ENCODE measurements around the gene ITPA.

The ITPA gene

DNA sequence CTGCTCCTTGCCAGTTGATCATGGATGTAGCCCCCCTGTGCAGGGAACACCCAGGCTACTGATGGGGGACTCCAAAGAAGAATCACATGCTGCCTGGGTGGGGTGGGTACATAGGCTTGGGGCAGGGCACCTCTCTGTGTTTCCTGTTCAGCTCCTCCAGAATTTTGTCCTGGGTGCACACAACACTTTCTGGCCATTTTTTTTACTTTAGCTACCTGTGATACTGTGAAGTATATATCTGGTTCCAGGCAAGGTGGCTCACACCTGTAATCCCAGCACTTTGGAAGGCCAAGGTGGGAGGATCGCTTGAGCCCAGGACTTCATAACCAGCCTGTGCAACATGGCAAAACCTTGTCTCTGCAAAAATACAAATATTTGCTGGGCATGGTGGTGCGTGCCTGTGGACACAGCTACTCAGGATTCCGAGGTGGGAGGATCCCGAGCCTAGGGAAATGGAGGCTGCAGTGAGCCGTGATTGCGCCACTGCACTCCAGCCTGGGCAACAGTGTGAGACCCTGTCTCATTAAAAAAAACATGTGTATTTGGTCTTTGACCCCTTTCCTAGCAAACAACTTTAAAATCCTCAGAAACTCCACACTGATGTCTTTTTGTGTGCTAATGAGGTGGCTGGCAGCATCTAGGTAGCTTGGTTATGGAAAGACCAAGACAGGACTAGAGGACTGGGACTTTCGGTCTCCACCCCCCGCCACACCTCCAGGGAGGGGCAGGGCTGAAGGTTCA lies 15.6 kb downstream of the ITPA start:
- no peak for DNase-seq (ENCODE audit: low spot score)
- TF ChIP-seq, protein P1, sequence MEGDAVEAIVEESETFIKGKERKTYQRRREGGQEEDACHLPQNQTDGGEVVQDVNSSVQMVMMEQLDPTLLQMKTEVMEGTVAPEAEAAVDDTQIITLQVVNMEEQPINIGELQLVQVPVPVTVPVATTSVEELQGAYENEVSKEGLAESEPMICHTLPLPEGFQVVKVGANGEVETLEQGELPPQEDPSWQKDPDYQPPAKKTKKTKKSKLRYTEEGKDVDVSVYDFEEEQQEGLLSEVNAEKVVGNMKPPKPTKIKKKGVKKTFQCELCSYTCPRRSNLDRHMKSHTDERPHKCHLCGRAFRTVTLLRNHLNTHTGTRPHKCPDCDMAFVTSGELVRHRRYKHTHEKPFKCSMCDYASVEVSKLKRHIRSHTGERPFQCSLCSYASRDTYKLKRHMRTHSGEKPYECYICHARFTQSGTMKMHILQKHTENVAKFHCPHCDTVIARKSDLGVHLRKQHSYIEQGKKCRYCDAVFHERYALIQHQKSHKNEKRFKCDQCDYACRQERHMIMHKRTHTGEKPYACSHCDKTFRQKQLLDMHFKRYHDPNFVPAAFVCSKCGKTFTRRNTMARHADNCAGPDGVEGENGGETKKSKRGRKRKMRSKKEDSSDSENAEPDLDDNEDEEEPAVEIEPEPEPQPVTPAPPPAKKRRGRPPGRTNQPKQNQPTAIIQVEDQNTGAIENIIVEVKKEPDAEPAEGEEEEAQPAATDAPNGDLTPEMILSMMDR (IDR thresholded peaks at IDR 0.05; ENCODE audit: extremely low read depth, insufficient read depth, missing control alignments): no peak
- in situ Hi-C loops (cut with MboI; ENCODE audit: low pct_unique_long_range_greater_than_20kb, low sequenced_read_pairs, unreplicated experiment): no loop called here

DNA sequence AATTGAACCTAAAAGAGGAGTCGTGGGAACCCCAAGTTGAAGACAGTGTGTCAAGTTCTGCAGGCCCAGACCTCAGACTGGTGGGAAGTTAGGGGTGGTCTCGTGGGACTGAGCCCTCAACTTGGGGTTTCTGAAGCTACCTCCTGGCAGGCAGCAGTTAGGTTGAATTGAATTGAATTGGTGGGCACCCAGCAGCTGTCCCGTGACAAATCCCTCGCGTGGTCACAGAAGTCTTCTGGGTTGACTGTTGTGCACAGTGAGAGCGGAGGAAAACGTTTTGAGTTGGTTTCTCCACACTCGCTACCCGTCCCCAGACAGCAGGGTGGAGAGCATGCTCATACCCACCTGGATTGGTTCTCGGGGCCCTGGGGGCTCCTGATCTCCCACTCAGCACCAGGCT lies 16.8 kb downstream of the ITPA start:
- in situ Hi-C loops (cut with MboI; ENCODE audit: low pct_unique_long_range_greater_than_20kb, low sequenced_read_pairs, unreplicated experiment): no loop called here
- TF ChIP-seq, protein P1 (IDR thresholded peaks at IDR 0.05; ENCODE audit: extremely low read depth, insufficient read depth, missing control alignments): no peak
- no peak for DNase-seq (ENCODE audit: low spot score)

DNA sequence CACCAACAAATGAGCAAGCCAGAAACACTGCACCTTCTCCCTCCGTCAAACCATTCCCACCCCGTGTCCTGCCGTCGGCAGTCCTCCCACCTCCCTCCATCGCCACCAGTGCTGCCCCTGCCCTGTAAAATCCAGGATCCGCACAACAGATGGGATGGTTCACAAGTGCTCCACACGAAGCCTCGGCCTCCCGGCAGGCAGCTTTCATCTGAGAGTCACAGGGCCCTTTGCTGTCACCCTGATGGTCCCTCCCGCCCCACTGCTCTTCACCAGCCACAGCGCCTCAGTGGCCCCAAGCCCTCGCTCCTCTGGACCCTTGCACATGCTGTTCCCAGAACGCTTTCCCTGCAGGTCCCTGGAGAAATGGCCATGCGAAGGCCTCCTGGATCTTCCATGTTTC lies 17.6 kb downstream of the ITPA start:
- TF ChIP-seq, protein P1 (IDR thresholded peaks at IDR 0.05; ENCODE audit: extremely low read depth, insufficient read depth, missing control alignments): no peak
- in situ Hi-C loops (cut with MboI; ENCODE audit: low pct_unique_long_range_greater_than_20kb, low sequenced_read_pairs, unreplicated experiment): no loop called here
- DNase-seq (ENCODE audit: low spot score): no peak

DNA sequence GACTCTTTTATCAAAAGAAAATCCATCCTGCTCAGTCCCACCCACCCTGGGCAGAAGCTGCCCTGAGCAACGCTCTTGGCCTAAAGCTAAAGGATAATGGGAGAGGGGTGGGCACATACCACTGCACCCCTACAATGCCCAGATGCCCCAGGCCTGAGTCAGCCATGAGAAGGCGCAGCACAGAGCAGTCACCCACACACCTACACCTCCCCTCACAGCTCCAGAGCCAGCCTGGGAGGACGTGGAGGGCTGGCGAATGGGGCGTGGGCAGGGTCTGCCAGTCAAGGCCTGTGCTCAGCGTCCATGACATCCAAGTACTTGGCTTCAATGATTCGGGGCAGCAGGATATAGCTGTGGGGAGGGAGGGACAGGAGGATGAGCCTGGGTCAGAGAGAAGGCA lies 18.2 kb downstream of the ITPA start:
- no peak for DNase-seq (ENCODE audit: low spot score)
- TF ChIP-seq, protein P1 (IDR thresholded peaks at IDR 0.05; ENCODE audit: extremely low read depth, insufficient read depth, missing control alignments): no peak
- in situ Hi-C loops (cut with MboI; ENCODE audit: low pct_unique_long_range_greater_than_20kb, low sequenced_read_pairs, unreplicated experiment): no loop called here

DNA sequence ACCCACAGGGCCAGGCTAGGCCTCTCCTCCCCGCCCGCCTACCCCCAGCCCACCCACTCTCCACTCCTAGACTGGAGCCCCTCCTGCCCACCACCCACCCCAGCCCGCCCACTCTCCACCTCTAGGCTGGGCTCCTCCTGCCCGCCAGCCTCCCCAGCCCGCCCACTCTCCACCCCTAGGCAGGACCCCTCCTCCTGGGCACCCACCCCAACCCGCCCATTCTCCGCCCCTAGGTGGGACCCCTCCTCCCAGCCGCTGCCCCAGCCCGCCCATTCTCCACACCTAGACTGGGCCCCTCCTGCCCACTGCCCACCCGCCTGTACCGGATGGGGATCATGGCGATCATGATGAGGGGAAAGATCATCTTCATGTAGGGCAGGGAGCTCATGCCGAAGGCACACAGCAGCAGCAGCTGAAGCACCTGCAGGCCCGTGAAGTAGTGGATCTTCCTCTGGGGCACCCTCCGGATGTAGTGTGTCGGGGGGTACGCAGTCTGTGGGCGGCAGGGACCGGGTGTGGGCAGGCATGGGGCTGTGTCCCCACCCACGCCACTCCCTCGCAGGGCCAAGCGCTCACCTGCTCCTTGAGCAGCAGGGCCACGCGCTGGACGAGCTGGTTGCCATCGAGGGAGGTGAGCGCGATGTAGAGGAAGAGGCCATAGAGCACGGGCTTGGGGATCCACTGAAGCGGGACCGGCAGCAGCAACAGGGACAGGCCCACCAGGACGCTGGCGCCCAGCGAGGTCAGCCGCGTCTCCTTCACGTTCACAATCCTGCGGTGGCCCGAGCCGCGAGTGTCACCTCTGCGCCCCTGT lies 18.8 kb downstream of the ITPA start:
- TF ChIP-seq, protein P1 (IDR thresholded peaks at IDR 0.05; ENCODE audit: extremely low read depth, insufficient read depth, missing control alignments): no peak
- in situ Hi-C loops (cut with MboI; ENCODE audit: low pct_unique_long_range_greater_than_20kb, low sequenced_read_pairs, unreplicated experiment): no loop called here
- DNase-seq (ENCODE audit: low spot score): no peak

DNA sequence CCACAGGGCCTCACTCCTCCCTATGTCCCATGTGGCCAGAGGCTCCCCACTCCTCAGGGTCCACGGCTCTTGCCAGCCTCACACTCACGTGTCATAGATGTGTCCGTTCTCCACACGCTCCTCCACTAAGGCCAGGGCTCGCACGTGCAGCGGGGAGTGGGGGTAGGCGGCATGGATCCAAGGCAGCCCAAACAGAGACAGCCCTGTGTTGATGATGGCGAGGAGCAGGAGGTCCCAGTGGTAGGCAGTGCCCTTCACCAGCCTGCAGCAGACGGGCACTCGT lies 19.4 kb downstream of the ITPA start:
- TF ChIP-seq, protein P1 (IDR thresholded peaks at IDR 0.05; ENCODE audit: extremely low read depth, insufficient read depth, missing control alignments): no peak
- in situ Hi-C loops (cut with MboI; ENCODE audit: low pct_unique_long_range_greater_than_20kb, low sequenced_read_pairs, unreplicated experiment): no loop called here
- no peak for DNase-seq (ENCODE audit: low spot score)

All from GM13977 (cell line).